ENCODE data around the gene GAB3.

The GAB3 gene

GRCh38 chrX:154775419-154776349 lies 24.8 kb upstream of the GAB3 start:
- no peaks in the 10 kb centered on the region for H3K4me1 Mint-ChIP-seq (ENCODE audit: low read depth in 2 of 2)
- no peak for ATAC-seq (replicated peaks)
- no peak overlapping the region for H3K27ac Mint-ChIP-seq
- DNase-seq: no peak
- H3K27me3 Mint-ChIP-seq: no peaks in the 10 kb centered on the region
- no peak overlapping the region for H3K4me3 Mint-ChIP-seq
- H3K9me3 Mint-ChIP-seq: no peaks in the 10 kb centered on the region
- H3K36me3 Mint-ChIP-seq (ENCODE audit: insufficient read depth): peaks cover 56% of the 10 kb centered on the region

GRCh38 chrX:154774622-154775021 lies 23.7 kb upstream of the GAB3 start:
- no peak for DNase-seq
- no peaks in the 10 kb centered on the region for H3K9me3 Mint-ChIP-seq
- H3K27me3 Mint-ChIP-seq: no peaks in the 10 kb centered on the region
- peak overlapping the region in 1 of 2 donors; percentile 56 for H3K27ac Mint-ChIP-seq
- no peaks in the 10 kb centered on the region for H3K4me1 Mint-ChIP-seq (ENCODE audit: low read depth in 2 of 2)
- ATAC-seq (replicated peaks): no peak
- H3K36me3 Mint-ChIP-seq (ENCODE audit: insufficient read depth): peaks cover 66% of the 10 kb centered on the region
- H3K4me3 Mint-ChIP-seq: no peak overlapping the region

- H3K36me3 Mint-ChIP-seq (ENCODE audit: insufficient read depth): peaks cover 37% of the 10 kb centered on the region
- peak; percentile 87 to 91 (median 90) for DNase-seq
- H3K27ac Mint-ChIP-seq: peak within 1 kb of the TSS; percentile 81 to 88
These were observed 11.8 kb upstream of the GAB3 start, which contains the start of gene DKC1 for GRCh38 chrX:154762537-154763296. Gene DKC1, plus strand, starts transcription at chrX:154762864. Its CDS starts 102 bp downstream, at chrX:154762966.

GRCh38 chrX:154761977-154762536 lies 11.2 kb upstream of the GAB3 start:
- Mint-ChIP-seq H3K36me3 (ENCODE audit: insufficient read depth) (peaks cover 30% of the 10 kb centered on the region), H3K27ac (peak overlapping the region; percentile 81 to 88), H3K27me3 (no peaks in the 10 kb centered on the region), H3K4me1 (ENCODE audit: low read depth in 2 of 2) (peaks cover 10 to 12% of the 10 kb centered on the region in 2 donors), H3K4me3 (peak overlapping the region; percentile 79 to 82), H3K9me3 (no peaks in the 10 kb centered on the region)
- DNase-seq (no peak), ATAC-seq (replicated peaks) (no peak)

More at GRCh38 chrX:154762537-154763296, 11.8 kb upstream of the GAB3 start, which contains the start of gene DKC1:
- peak; percentile 85 for ATAC-seq (replicated peaks)
- Mint-ChIP-seq H3K9me3 (no peaks in the 10 kb centered on the region), H3K27me3 (no peaks in the 10 kb centered on the region), H3K4me3 (peak within 1 kb of the TSS; percentile 79 to 82), H3K4me1 (ENCODE audit: low read depth in 2 of 2) (peaks cover 10 to 12% of the 10 kb centered on the region in 2 donors)

GRCh38 chrX:154758696-154759095 lies 7.8 kb upstream of the GAB3 start:
- Mint-ChIP-seq H3K4me1 (ENCODE audit: low read depth in 2 of 2) (peaks cover 5 to 9% of the 10 kb centered on the region in 2 donors), H3K9me3 (no peaks in the 10 kb centered on the region), H3K36me3 (ENCODE audit: insufficient read depth) (peaks cover 11% of the 10 kb centered on the region)

GRCh38 chrX:154751669-154752271 lies 893 bp upstream of the GAB3 start:
- Mint-ChIP-seq H3K27ac (peak overlapping the region; percentile 42 to 93), H3K27me3 (no peaks in the 10 kb centered on the region), H3K36me3 (ENCODE audit: insufficient read depth) (peaks cover 3% of the 10 kb centered on the region), H3K9me3 (no peaks in the 10 kb centered on the region), H3K4me1 (ENCODE audit: low read depth in 2 of 2) (peaks cover 6 to 14% of the 10 kb centered on the region in 2 donors), H3K4me3 (peak overlapping the region; percentile 73 to 77)
- no peak for DNase-seq
- no peak for ATAC-seq (replicated peaks)

More at GRCh38 chrX:154758696-154759095, 7.8 kb upstream of the GAB3 start:
- ATAC-seq (replicated peaks) (no peak), DNase-seq (no peak)
- Mint-ChIP-seq H3K27ac (no peak overlapping the region), H3K27me3 (no peaks in the 10 kb centered on the region), H3K4me3 (no peak overlapping the region)

GRCh38 chrX:154751203-154751668 lies 359 bp upstream of the GAB3 start:
- H3K4me1 Mint-ChIP-seq (ENCODE audit: low read depth in 2 of 2): peaks cover 8 to 16% of the 10 kb centered on the region in 2 donors
- H3K4me3 Mint-ChIP-seq: peak overlapping the region; percentile 73 to 77
- DNase-seq (peak in 1 of 3 experiments; percentile 11), ATAC-seq (replicated peaks) (peak; percentile 44)
- peaks cover 3% of the 10 kb centered on the region for H3K36me3 Mint-ChIP-seq (ENCODE audit: insufficient read depth)
- H3K27me3 Mint-ChIP-seq: no peaks in the 10 kb centered on the region
- H3K27ac Mint-ChIP-seq: peak overlapping the region; percentile 42 to 93
- H3K9me3 Mint-ChIP-seq: no peaks in the 10 kb centered on the region

- no peaks in the 10 kb centered on the region for H3K27me3 Mint-ChIP-seq
- DNase-seq: no peak
- peaks cover 10 to 18% of the 10 kb centered on the region in 2 donors for H3K4me1 Mint-ChIP-seq (ENCODE audit: low read depth in 2 of 2)
- no peaks in the 10 kb centered on the region for H3K9me3 Mint-ChIP-seq
- H3K36me3 Mint-ChIP-seq (ENCODE audit: insufficient read depth): peaks cover 6% of the 10 kb centered on the region
- no peak for ATAC-seq (replicated peaks)
- H3K27ac Mint-ChIP-seq: peak overlapping the region; percentile 77 to 84
- H3K4me3 Mint-ChIP-seq: peak overlapping the region; percentile 81 to 83
These were observed 1.0 kb downstream of the GAB3 start for GRCh38 chrX:154749856-154750255.

- Mint-ChIP-seq H3K27me3 (no peaks in the 10 kb centered on the region), H3K9me3 (no peaks in the 10 kb centered on the region), H3K4me1 (ENCODE audit: low read depth in 2 of 2) (peaks cover 13 to 22% of the 10 kb centered on the region in 2 donors), H3K27ac (peak overlapping the region; percentile 51 to 83), H3K36me3 (ENCODE audit: insufficient read depth) (peaks cover 10% of the 10 kb centered on the region), H3K4me3 (peak overlapping the region; percentile 81 to 83)
- peak; percentile 59 for ATAC-seq (replicated peaks)
- peak; percentile 51 to 65 (median 52) for DNase-seq
These were observed 2.1 kb downstream of the GAB3 start for GRCh38 chrX:154748712-154749339.

GRCh38 chrX:154742613-154743012 lies 8.3 kb downstream of the GAB3 start:
- peak overlapping the region; percentile 44 to 71 for H3K4me3 Mint-ChIP-seq
- H3K4me1 Mint-ChIP-seq (ENCODE audit: low read depth in 2 of 2): peaks cover 24 to 46% of the 10 kb centered on the region in 2 donors
- no peaks in the 10 kb centered on the region for H3K27me3 Mint-ChIP-seq
- peaks cover 12% of the 10 kb centered on the region for H3K36me3 Mint-ChIP-seq (ENCODE audit: insufficient read depth)
- no peak for DNase-seq
- peak overlapping the region in 1 of 2 donors; percentile 76 for H3K27ac Mint-ChIP-seq
- no peaks in the 10 kb centered on the region for H3K9me3 Mint-ChIP-seq
- no peak for ATAC-seq (replicated peaks)

GRCh38 chrX:154739952-154740465 lies 10.9 kb downstream of the GAB3 start:
- Mint-ChIP-seq H3K27ac (peak overlapping the region; percentile 74 to 96), H3K27me3 (no peaks in the 10 kb centered on the region), H3K4me3 (peak overlapping the region; percentile 55 to 58), H3K36me3 (ENCODE audit: insufficient read depth) (peaks cover 18% of the 10 kb centered on the region), H3K9me3 (no peaks in the 10 kb centered on the region), H3K4me1 (ENCODE audit: low read depth in 2 of 2) (peaks cover 43 to 62% of the 10 kb centered on the region in 2 donors)
- no peak for DNase-seq
- peak; percentile 70 for ATAC-seq (replicated peaks)

Measured in effector memory CD8-positive, alpha-beta T cell (primary cell).